Measurements from ENCODE around the gene ZC3H8.

ZC3H8 gene

DNA sequence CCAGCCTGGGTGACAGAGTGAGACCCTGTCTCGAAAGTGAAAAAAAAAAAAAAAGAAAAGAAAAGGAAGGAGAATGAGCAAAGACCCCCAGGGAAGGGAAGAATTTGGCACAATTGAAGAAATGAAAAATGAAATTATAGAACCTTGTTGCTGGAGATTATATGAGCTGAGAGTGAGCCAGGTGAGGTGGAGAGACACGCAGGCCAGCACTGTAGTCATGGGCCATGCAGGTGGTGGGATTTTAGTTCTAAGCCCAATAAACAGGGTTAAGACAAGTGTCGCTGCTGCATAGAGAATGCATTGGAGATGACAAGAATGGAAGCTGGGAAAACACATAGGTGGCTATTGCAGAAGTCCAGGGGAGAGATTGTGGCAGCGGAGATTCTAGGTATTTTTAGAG lies 84.3 kb downstream of the ZC3H8 start:
- peaks cover 8% of the 10 kb centered on the region for H3K4me1 ChIP-seq (ENCODE audit: control insufficient read depth, low read length)
- H3K4me3 ChIP-seq (ENCODE audit: low read length): no peak overlapping the region
- no peaks in the 10 kb centered on the region for H3K27me3 ChIP-seq (ENCODE audit: control insufficient read depth, low read length)
- no peaks in the 10 kb centered on the region for H3K79me2 ChIP-seq (ENCODE audit: control insufficient read depth, low read length)
- no peaks in the 10 kb centered on the region for H3K36me3 ChIP-seq (ENCODE audit: control insufficient read depth, low read length)
- no peak overlapping the region for H3K4me2 ChIP-seq (ENCODE audit: low read length)
- H3K9me2 ChIP-seq (replicated peaks; ENCODE audit: control insufficient read depth, low read length): no peaks in the 10 kb centered on the region
- no peaks in the 10 kb centered on the region for H4K20me1 ChIP-seq (ENCODE audit: control insufficient read depth, insufficient read depth, low read depth, low read length)
- H3K9me3 ChIP-seq (ENCODE audit: control insufficient read depth, insufficient read depth, low read length): no peaks in the 10 kb centered on the region
- no peak overlapping the region for H3K27ac ChIP-seq (ENCODE audit: low read depth, low read length)
- H3F3A ChIP-seq (ENCODE audit: control insufficient read depth, insufficient read depth): no peaks in the 10 kb centered on the region
- TF ChIP-seq EZH2phosphoT487 (IDR thresholded peaks at IDR 0.05; ENCODE audit: borderline replicate concordance, low read length) (no peak), CTCF (IDR thresholded peaks at IDR 0.05; ENCODE audit: low read depth, low read length, poor library complexity, severe bottlenecking) (no peak)

DNA sequence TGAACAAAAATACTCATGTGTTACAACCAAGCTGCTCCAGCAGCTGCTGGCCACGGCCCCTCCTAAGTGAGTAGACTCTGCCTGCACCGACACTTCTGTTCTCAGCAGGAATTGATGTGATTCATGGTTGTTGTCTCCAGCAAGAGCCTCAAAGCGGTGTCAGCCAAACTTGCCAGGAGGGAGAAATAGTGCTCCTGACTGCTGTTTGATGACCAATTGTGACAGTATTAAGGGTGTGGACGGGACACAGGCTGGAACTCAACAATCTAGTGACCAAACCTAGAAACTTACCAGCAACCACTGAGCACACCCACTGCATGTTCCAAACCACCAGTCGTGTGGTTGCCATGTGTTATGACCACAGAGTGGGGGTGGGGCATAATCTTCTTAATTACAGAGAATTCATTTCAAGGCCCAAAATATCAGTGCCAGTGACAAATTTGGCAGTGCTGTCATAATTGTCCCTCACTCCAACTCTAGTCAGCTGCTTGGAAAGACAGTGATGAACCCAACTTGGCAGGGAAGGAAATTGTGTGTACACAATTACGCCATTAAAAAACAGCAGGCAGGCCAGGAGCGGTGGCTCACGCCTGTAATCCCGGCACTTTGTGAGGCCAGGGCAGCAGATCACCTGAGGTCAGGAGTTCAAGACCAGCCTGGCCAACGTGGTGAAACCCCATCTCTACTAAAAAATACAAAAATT lies 86.3 kb downstream of the ZC3H8 start:
- H3F3A ChIP-seq (ENCODE audit: control insufficient read depth, insufficient read depth): no peaks in the 10 kb centered on the region
- no peaks in the 10 kb centered on the region for H3K79me2 ChIP-seq (ENCODE audit: control insufficient read depth, low read length)
- no peak overlapping the region for H3K27ac ChIP-seq (ENCODE audit: low read depth, low read length)
- no peaks in the 10 kb centered on the region for H3K9me3 ChIP-seq (ENCODE audit: control insufficient read depth, insufficient read depth, low read length)
- no peaks in the 10 kb centered on the region for H3K9me2 ChIP-seq (replicated peaks; ENCODE audit: control insufficient read depth, low read length)
- H3K36me3 ChIP-seq (ENCODE audit: control insufficient read depth, low read length): no peaks in the 10 kb centered on the region
- H4K20me1 ChIP-seq (ENCODE audit: control insufficient read depth, insufficient read depth, low read depth, low read length): no peaks in the 10 kb centered on the region
- H3K4me1 ChIP-seq (ENCODE audit: control insufficient read depth, low read length): peaks cover under 1% of the 10 kb centered on the region; the same call in 1 of the 2 replicates
- H3K27me3 ChIP-seq (ENCODE audit: control insufficient read depth, low read length): no peaks in the 10 kb centered on the region
- TF ChIP-seq EZH2phosphoT487 (IDR thresholded peaks at IDR 0.05; ENCODE audit: borderline replicate concordance, low read length): no peak
- no peak for TF ChIP-seq CTCF (IDR thresholded peaks at IDR 0.05; ENCODE audit: low read depth, low read length, poor library complexity, severe bottlenecking)
- H3K4me2 ChIP-seq (ENCODE audit: low read length): no peak overlapping the region
- no peak overlapping the region for H3K4me3 ChIP-seq (ENCODE audit: low read length)

- Histone ChIP-seq H4K20me1 (ENCODE audit: control insufficient read depth, insufficient read depth, low read depth, low read length) (no peaks in the 10 kb centered on the region), H3K79me2 (ENCODE audit: control insufficient read depth, low read length) (no peaks in the 10 kb centered on the region), H3K9me3 (ENCODE audit: control insufficient read depth, insufficient read depth, low read length) (no peaks in the 10 kb centered on the region), H3K4me3 (ENCODE audit: low read length) (no peak overlapping the region), H3K36me3 (ENCODE audit: control insufficient read depth, low read length) (no peaks in the 10 kb centered on the region), H3K4me2 (ENCODE audit: low read length) (no peak overlapping the region), H3K27me3 (ENCODE audit: control insufficient read depth, low read length) (no peaks in the 10 kb centered on the region), H3F3A (ENCODE audit: control insufficient read depth, insufficient read depth) (no peaks in the 10 kb centered on the region), H3K4me1 (ENCODE audit: control insufficient read depth, low read length) (no peaks in the 10 kb centered on the region), H3K27ac (ENCODE audit: low read depth, low read length) (no peak overlapping the region), H3K9me2 (replicated peaks; ENCODE audit: control insufficient read depth, low read length) (no peaks in the 10 kb centered on the region)
- no peak for TF ChIP-seq CTCF (IDR thresholded peaks at IDR 0.05; ENCODE audit: low read depth, low read length, poor library complexity, severe bottlenecking)
- TF ChIP-seq EZH2phosphoT487 (IDR thresholded peaks at IDR 0.05; ENCODE audit: borderline replicate concordance, low read length): no peak
These were observed 87.9 kb downstream of the ZC3H8 start for GRCh38 chr2:112166806-112167499.
